ENCODE measurements around the gene WFS1.

Gene WFS1

DNA sequence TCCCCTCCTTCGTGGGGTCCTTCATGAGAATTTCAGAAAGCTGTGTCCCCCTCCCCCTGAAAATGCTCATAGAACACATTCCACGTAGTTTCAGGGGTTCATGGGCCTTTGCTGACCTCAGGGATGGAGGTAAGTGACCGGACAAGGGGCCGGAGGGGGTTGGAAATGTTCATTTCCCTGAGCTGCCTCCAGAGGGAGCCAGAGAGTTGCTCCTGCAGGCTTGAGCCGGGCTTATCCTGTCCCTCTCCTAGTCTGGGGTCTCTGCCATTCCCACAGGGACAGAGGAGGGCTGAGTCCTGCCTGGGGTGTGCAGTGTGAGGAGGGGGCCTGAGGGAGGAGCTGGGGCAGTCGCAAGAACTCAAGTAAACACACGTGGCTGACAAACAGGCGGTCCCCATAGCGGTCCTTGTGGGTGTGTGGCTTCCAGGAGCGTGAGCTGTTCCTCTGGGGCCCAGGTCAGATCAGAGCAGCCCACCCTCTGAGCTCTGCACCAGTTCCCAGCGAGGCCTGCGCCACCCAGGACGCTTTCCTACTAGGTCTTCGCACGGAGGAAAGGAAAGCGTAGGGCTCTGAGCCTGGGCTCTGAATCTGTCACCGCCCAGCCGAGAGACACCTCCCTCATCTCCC lies 62.5 kb downstream of the WFS1 start:
- no peaks in the 10 kb centered on the region for H3K9me3 ChIP-seq (ENCODE audit: control insufficient read depth, insufficient read depth, low read length)
- H3K27me3 ChIP-seq (ENCODE audit: control insufficient read depth, insufficient read depth, low read length) = no peaks in the 10 kb centered on the region
- no peak overlapping the region for H3K4me3 ChIP-seq (ENCODE audit: low read length)
- H3K27ac ChIP-seq (ENCODE audit: low read length) = no peak overlapping the region
- no peak for DNase-seq (ENCODE audit: low read depth, low spot score)
- H3K36me3 ChIP-seq (ENCODE audit: control insufficient read depth, insufficient read depth, low read length) = no peaks in the 10 kb centered on the region
- no peaks in the 10 kb centered on the region for H3K4me1 ChIP-seq (ENCODE audit: control insufficient read depth, insufficient read depth, low read length)
- no CpG with 5 or more reads among the region's 18 CpGs for WGBS (ENCODE audit: insufficient coverage, insufficient read length)

- H3K27ac ChIP-seq (ENCODE audit: low read length) = no peak overlapping the region
- no peaks in the 10 kb centered on the region for H3K36me3 ChIP-seq (ENCODE audit: control insufficient read depth, insufficient read depth, low read length)
- no peak overlapping the region for H3K4me3 ChIP-seq (ENCODE audit: low read length)
- no peaks in the 10 kb centered on the region for H3K9me3 ChIP-seq (ENCODE audit: control insufficient read depth, insufficient read depth, low read length)
- H3K27me3 ChIP-seq (ENCODE audit: control insufficient read depth, insufficient read depth, low read length) = no peaks in the 10 kb centered on the region
- H3K4me1 ChIP-seq (ENCODE audit: control insufficient read depth, insufficient read depth, low read length) = no peaks in the 10 kb centered on the region; the same call in 1 of the 2 replicates
- WGBS (ENCODE audit: insufficient coverage, insufficient read length) = no CpG with 5 or more reads among the region's 6 CpGs
- DNase-seq (ENCODE audit: low read depth, low spot score) = no peak
These were observed 63.0 kb downstream of the WFS1 start for GRCh38 chr4:6332669-6333050.

DNA sequence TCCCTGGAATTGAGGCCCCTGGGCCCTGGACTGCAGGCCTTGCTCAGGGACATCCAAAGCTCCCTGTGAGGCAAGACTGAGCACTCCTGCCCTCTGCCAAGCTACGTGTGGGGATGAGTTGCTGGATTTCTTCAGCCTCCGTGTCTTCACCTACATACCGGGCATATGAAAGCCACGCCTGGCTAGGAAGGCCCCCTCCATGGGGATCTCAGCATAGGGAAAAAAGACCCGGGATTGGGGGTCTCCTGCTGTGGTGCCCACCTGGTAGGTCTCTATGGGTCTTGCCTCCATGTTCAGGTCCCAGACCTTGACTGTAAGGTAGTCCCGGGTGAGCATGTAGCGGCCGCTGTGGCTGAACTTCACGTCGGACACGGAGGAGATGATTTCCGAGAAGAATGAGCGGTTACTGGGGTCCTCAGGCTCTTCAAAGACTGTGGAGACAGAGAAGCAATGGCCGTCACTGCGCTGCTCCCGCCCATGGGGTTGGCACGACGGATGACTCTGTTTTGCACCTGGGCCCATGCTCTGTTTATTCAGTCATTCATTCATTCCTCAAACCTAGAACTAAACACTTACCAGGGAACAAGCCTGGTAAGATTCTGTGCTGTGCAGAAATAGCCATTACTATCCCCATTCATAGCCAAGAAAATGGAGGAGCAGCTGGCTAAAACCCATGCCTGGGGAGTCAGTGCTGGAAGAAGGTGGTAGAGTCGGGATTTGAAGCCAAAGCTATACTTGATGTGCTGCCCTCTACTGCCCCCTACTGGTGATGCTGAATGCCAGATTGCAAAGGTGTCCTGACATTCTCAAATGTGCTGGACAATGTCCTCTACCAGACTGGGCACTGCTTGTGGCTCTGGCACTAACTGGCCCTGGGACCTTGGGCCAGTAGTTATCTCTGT lies 63.9 kb downstream of the WFS1 start:
- no peaks in the 10 kb centered on the region for H3K9me3 ChIP-seq (ENCODE audit: control insufficient read depth, insufficient read depth, low read length)
- H3K4me3 ChIP-seq (ENCODE audit: low read length) = no peak overlapping the region
- H3K4me1 ChIP-seq (ENCODE audit: control insufficient read depth, insufficient read depth, low read length) = no peaks in the 10 kb centered on the region; the same call in 1 of the 2 replicates
- no peak for DNase-seq (ENCODE audit: low read depth, low spot score)
- no peak overlapping the region for H3K27ac ChIP-seq (ENCODE audit: low read length)
- no peaks in the 10 kb centered on the region for H3K36me3 ChIP-seq (ENCODE audit: control insufficient read depth, insufficient read depth, low read length)
- no peaks in the 10 kb centered on the region for H3K27me3 ChIP-seq (ENCODE audit: control insufficient read depth, insufficient read depth, low read length)
- no CpG with 5 or more reads among the region's 19 CpGs for WGBS (ENCODE audit: insufficient coverage, insufficient read length)

- Histone ChIP-seq H3K36me3 (ENCODE audit: control insufficient read depth, insufficient read depth, low read length) (no peaks in the 10 kb centered on the region), H3K27me3 (ENCODE audit: control insufficient read depth, insufficient read depth, low read length) (no peaks in the 10 kb centered on the region), H3K4me1 (ENCODE audit: control insufficient read depth, insufficient read depth, low read length) (no peaks in the 10 kb centered on the region; the same call in 1 of the 2 replicates), H3K4me3 (ENCODE audit: low read length) (no peak overlapping the region), H3K9me3 (ENCODE audit: control insufficient read depth, insufficient read depth, low read length) (no peaks in the 10 kb centered on the region), H3K27ac (ENCODE audit: low read length) (no peak overlapping the region)
- no CpG with 5 or more reads among the region's 5 CpGs for WGBS (ENCODE audit: insufficient coverage, insufficient read length)
- no peak for DNase-seq (ENCODE audit: low read depth, low spot score)
These were observed 64.7 kb downstream of the WFS1 start for GRCh38 chr4:6334203-6334887.

GRCh38 chr4:6335040-6335590 lies 65.5 kb downstream of the WFS1 start:
- no peak overlapping the region for H3K27ac ChIP-seq (ENCODE audit: low read length)
- no CpG with 5 or more reads among the region's 12 CpGs for WGBS (ENCODE audit: insufficient coverage, insufficient read length)
- no peak for DNase-seq (ENCODE audit: low read depth, low spot score)

GRCh38 chr4:6336166-6336565 lies 66.5 kb downstream of the WFS1 start:
- H3K36me3 ChIP-seq (ENCODE audit: control insufficient read depth, insufficient read depth, low read length) = no peaks in the 10 kb centered on the region
- WGBS (ENCODE audit: insufficient coverage, insufficient read length) = no CpG with 5 or more reads among the region's 13 CpGs
- no peak for DNase-seq (ENCODE audit: low read depth, low spot score)
- H3K4me3 ChIP-seq (ENCODE audit: low read length) = no peak overlapping the region
- H3K27me3 ChIP-seq (ENCODE audit: control insufficient read depth, insufficient read depth, low read length) = no peaks in the 10 kb centered on the region
- no peaks in the 10 kb centered on the region; the same call in 1 of the 2 replicates for H3K4me1 ChIP-seq (ENCODE audit: control insufficient read depth, insufficient read depth, low read length)
- no peaks in the 10 kb centered on the region for H3K9me3 ChIP-seq (ENCODE audit: control insufficient read depth, insufficient read depth, low read length)
- H3K27ac ChIP-seq (ENCODE audit: low read length) = no peak overlapping the region

More at GRCh38 chr4:6335040-6335590, 65.5 kb downstream of the WFS1 start:
- no peaks in the 10 kb centered on the region for H3K27me3 ChIP-seq (ENCODE audit: control insufficient read depth, insufficient read depth, low read length)
- no peak overlapping the region for H3K4me3 ChIP-seq (ENCODE audit: low read length)
- H3K36me3 ChIP-seq (ENCODE audit: control insufficient read depth, insufficient read depth, low read length) = no peaks in the 10 kb centered on the region
- no peaks in the 10 kb centered on the region; the same call in 1 of the 2 replicates for H3K4me1 ChIP-seq (ENCODE audit: control insufficient read depth, insufficient read depth, low read length)
- no peaks in the 10 kb centered on the region for H3K9me3 ChIP-seq (ENCODE audit: control insufficient read depth, insufficient read depth, low read length)

- no CpG with 5 or more reads among the region's 19 CpGs for WGBS (ENCODE audit: insufficient coverage, insufficient read length)
- no peak overlapping the region for H3K27ac ChIP-seq (ENCODE audit: low read length)
- DNase-seq (ENCODE audit: low read depth, low spot score) = no peak
- no peaks in the 10 kb centered on the region for H3K36me3 ChIP-seq (ENCODE audit: control insufficient read depth, insufficient read depth, low read length)
- H3K4me1 ChIP-seq (ENCODE audit: control insufficient read depth, insufficient read depth, low read length) = no peaks in the 10 kb centered on the region; the same call in 1 of the 2 replicates
- H3K27me3 ChIP-seq (ENCODE audit: control insufficient read depth, insufficient read depth, low read length) = no peaks in the 10 kb centered on the region
- H3K9me3 ChIP-seq (ENCODE audit: control insufficient read depth, insufficient read depth, low read length) = no peaks in the 10 kb centered on the region
- H3K4me3 ChIP-seq (ENCODE audit: low read length) = no peak overlapping the region
These were observed 67.8 kb downstream of the WFS1 start for GRCh38 chr4:6337331-6337935.

- no CpG with 5 or more reads among the region's 14 CpGs for WGBS (ENCODE audit: insufficient coverage, insufficient read length)
- Histone ChIP-seq H3K9me3 (ENCODE audit: control insufficient read depth, insufficient read depth, low read length) (no peaks in the 10 kb centered on the region), H3K4me3 (ENCODE audit: low read length) (no peak overlapping the region), H3K36me3 (ENCODE audit: control insufficient read depth, insufficient read depth, low read length) (no peaks in the 10 kb centered on the region), H3K27ac (ENCODE audit: low read length) (no peak overlapping the region), H3K27me3 (ENCODE audit: control insufficient read depth, insufficient read depth, low read length) (no peaks in the 10 kb centered on the region), H3K4me1 (ENCODE audit: control insufficient read depth, insufficient read depth, low read length) (no peaks in the 10 kb centered on the region; the same call in 1 of the 2 replicates)
- DNase-seq (ENCODE audit: low read depth, low spot score) = no peak
These were observed 68.7 kb downstream of the WFS1 start for GRCh38 chr4:6338175-6338950.

DNA sequence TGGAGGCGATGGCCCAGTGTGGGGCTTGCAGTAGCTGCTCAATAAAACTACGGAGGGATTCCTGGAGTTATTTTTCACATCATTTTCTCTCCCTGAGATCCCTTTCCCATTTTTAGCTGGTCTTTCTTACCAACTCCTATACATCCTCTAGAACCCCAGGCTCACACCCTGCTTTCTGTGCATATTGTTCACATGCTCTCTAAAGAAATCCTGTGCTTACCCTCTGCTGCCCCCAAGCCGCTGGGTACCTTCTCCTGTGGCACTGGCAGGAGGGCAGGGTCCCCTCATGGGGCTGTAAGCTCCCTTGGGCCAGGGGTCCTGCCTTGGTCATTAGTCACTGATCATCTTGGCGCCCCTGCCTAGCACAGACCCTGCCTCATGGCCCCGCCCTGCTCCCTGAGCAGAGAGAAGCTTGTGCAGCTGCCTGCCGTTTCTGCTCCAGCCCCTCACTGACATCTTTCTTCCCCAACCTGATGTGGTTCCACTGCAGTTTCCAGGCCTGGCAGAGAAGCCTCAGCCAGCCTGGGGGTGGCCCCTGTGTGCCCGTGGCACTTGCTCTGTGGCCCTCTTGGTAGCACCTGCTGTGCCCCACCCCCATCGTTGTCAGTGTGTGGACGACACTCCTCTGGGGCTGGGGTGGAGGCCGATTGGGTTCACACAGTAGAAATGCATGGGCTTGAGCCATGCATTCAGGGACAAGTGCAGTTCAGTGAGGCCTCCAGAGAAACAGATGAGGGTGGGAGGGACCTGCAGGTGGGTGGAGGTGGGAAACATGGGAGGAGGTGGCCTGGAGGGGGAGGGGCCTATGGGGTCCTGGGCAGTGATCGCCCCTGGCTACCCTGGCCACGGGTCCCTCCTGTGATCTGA lies 69.5 kb downstream of the WFS1 start:
- no peaks in the 10 kb centered on the region for H3K36me3 ChIP-seq (ENCODE audit: control insufficient read depth, insufficient read depth, low read length)
- no peaks in the 10 kb centered on the region for H3K27me3 ChIP-seq (ENCODE audit: control insufficient read depth, insufficient read depth, low read length)
- no peaks in the 10 kb centered on the region for H3K9me3 ChIP-seq (ENCODE audit: control insufficient read depth, insufficient read depth, low read length)
- no CpG with 5 or more reads among the region's 12 CpGs for WGBS (ENCODE audit: insufficient coverage, insufficient read length)
- H3K4me1 ChIP-seq (ENCODE audit: control insufficient read depth, insufficient read depth, low read length) = no peaks in the 10 kb centered on the region; the same call in 1 of the 2 replicates
- H3K27ac ChIP-seq (ENCODE audit: low read length) = no peak overlapping the region
- no peak overlapping the region for H3K4me3 ChIP-seq (ENCODE audit: low read length)
- no peak for DNase-seq (ENCODE audit: low read depth, low spot score)
